T-helper 9 cell (primary cell): ENCODE measurements around the gene NSUN2.
"Not testable (repeated sequence)": the region's sequence is repeated elsewhere in the genome, so short reads cannot be mapped to it uniquely, and the experiment has no call there.

Experiments used
- DNase-seq: peaks from one replicate; pipeline ENCODE4 v3.0.0-alpha.2; 2020
- total RNA-seq, 2 donors: gene quantifications; one replicate each; lab custom pipeline; 2026; lab: John Stamatoyannopoulos, UW

The NSUN2 gene
- 77.0 to 105 reads per million in 2 donors for total RNA-seq

DNA sequence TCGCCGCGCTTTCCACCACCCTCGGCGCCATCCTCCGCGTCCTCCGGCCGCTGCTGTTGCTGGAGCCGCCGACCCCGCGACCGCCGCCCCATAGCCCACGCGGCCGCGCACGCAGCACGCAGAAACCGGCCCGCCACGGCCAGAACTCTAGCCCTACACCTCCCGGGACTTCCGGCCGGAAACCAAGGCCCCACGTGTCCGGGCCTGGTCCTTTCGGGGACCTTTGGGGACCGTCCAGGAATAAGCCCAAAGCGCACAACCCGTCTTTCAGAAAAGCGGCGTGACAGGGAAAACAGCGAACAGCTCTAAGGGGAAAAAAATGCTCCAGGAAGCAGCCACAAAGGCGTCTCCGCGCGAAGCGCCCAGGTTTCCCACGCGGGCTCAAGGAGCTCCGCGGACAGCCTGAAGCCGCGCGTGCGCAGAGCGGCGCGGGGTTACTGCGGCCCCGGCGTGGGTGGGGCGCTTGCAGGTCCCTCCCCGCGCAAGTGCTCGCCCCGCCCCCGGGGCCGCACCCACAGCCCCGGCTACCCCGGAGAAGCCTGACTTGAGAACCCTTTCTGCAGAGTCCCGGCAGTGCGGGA lies at the start of gene NSUN2, which contains the start of gene SRD5A1:
Gene NSUN2, minus strand, starts transcription at position 157 of the 581 bp plus-strand sequence. Its CDS starts 65 bp downstream, at position 92.
Gene SRD5A1, plus strand, starts transcription at position 553 of the 581 bp plus-strand sequence. CDS start 137 bp downstream, outside the sequence.
- peak; percentile 89 for DNase-seq

DNA sequence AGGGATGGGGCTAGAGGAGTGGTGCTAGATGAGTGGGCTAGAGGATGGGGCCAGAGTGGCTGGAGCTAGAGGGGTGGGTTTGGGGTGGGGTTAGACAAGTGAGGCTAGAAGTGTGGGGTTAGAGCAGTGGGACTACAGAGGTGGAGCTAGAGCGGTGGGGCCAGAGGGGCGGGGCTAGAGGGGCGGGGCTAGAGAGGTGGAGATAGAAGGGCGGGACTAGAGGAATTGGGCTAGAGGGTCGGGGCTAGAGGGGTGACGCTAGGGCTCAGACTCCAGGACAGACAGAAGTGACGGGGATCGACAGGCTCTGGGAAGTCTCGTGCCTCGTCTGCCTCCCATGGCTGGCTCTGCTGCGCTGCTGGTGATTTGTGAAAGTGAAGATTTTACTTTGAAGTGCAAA lies 49.4 kb upstream of the NSUN2 start:
- DNase-seq, result no peak

DNA sequence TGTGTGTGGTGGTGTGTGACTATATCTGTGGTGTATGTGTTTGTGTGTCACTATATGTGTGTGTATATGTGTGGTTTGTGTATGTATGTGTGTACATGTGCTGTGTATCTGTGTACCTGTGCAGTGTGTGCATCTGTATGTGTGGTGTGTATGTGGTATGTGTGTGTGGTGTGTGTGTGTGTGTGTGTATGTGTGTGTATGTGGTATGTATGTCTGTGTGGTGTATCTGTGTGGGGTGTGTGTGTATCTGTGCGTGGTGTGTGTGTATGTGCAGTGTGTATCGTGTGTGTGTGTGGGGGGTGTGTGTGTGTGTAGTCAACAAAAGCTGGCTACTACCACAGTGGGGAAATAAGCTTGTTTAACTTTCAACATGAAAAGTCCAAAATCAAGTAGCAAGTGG lies 48.8 kb upstream of the NSUN2 start:
- no peak for DNase-seq

DNA sequence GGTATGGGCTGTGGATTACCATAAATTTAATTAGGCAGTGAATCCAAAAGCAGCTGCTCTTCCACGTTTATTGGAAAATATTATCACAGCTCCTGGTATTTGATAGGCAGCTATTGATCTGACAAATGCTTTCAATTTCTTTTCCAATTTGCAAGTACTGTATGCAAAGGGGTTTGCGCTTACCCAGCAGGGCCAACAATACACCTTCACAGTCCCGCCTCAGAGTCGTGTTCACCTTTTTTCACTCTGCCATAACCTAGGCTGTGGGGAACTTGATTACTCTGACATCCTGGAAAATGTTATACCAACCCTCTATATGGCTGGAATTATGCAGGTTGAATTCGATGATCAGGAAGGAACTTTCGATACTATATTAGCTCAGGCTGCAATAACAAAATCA lies 48.1 kb upstream of the NSUN2 start:
- no peak for DNase-seq

DNA sequence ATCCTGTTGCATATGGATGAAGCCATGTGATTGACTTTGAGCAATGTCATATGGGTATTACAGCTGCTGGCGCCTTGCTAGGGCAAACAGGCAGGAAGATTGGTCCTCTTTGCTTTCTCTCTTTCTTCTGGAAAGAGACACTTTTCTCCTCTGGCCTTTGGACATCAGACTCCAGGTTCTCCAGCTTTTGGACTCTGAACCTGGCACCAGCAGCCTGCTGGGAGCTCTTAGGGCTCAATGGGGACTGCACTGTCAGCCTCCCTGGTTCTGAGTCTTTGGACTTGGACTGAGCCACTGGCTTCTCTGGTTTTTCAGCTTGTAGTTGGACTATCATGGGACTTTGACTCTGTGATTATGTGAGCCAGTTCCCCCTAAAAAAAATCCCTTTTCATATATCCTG lies 45.5 kb upstream of the NSUN2 start:
- DNase-seq, result no peak

DNA sequence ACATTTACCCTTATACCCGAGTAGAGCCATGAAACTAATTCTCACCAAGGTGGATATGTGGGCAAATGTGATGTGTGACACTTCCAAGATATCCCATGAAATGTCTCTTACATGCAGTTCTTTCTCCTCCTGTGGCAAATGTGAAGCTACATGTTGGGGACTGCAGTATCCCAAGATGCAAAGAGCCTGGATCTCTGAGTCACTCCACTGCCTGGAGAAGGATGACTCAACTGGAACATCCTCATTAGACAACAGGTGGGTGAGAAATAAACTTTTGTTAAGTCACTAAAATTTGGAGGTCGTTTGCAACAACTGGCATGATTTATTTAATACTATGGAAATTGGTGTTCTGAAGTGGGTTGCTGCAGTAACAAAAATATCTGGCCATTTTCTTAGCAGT lies 43.9 kb upstream of the NSUN2 start:
- no peak for DNase-seq

DNA sequence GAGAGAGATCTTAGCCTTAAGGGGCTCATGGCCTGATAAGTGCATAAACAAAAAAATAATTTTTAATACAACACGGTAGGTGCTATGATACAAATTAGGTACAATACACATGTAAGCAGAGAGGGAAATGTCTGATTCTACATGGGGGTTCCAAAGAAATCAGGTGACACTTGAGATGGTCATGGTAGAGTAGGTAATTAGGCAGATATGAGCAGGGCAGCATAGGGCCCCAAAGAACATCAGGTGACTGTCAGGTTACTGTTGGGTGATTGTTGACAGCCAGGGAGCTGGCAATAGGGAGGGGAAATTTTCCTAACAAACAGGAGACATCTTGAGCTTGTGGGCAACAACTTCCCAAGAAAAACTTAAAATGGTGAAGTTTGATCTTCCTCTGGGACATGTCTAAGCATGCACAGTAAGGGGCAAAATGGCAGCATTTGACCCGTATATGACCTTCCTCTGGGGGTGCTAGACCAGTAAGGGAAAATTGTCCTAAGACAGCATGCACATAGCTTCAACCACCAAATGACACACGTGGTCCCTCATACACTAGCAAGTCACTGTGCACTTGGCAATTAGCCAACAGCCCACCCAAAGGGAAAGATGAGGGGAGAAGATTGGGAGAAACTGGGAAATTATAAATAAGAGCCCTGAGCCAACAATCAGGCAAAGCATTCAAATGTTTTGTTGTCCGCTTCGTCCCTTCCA lies 43.1 kb upstream of the NSUN2 start:
- DNase-seq, result no peak

DNA sequence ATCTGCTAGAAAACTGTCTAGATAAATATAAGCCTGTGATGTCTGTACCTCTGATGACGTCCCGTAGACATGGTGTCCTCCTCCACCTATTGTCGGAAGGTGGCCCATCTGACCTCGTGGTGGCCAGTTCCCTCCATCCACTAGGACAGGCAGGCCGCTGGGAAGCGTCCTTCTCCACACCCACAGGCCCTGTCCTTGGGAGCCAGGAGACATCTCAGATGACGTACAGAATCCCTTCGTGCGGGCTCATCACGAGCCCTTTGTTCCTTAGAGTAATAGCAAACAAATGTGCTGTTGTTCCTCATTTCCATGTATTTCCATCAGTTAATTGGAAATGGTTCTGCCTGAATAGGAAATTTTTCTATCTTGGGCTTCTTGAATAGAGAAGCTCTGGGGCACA lies 42.0 kb upstream of the NSUN2 start:
- DNase-seq, result no peak

DNA sequence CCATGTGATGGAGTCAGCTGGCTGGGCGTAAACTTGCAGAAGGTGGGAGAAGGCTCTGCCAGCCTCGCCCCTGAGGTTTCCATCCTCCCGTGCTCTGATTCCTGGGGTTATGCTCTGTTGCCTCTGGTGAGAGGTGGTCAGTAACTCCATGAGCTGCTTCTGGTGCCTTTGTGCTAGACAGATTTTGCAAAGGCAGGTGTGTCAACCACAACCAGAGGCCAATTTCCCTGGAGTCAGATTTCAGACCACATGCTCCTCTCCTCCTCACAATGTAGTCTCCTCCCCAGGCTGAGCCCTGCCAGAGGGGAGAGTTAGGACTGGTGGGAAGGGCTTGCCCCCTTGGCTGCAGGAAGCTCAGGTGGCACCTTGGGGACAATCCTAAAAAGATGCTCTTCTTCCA lies 41.6 kb upstream of the NSUN2 start:
- no peak for DNase-seq

DNA sequence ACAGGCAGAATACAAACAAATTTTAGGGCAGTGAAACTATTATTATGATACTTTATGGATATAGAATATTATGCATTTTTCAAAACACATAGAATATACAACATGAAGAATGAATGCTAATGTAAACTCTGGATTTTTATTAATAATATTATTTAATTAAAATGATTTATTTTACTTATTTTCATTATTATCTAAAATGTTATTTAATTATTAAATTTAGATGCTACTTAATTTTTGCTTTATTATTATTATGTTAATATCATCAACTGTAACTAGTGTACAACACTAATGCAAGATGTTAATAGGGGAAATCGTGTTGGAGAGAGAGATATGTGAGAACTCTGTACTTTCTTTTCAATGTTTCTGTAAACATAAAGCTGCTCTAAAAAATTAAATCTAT lies 41.1 kb upstream of the NSUN2 start:
- no peak for DNase-seq

DNA sequence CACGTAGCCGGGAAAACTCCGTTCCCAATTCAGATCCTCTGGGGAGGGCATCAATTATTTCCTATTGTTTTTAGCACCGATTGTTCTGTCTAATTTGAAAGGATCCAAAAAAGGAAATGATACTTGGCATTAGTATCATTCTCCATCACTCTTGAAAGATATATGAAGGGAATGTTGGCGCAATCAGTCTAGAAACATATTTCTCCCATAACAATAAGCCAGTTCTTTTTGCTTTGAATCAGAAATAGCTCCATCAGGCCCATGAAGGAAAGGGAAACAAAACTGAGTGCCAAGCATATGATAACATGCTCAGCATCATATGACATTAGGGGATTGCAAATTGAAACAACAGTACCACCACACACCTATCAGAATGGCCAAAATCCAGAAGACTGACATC lies 40.2 kb upstream of the NSUN2 start:
- no peak for DNase-seq

DNA sequence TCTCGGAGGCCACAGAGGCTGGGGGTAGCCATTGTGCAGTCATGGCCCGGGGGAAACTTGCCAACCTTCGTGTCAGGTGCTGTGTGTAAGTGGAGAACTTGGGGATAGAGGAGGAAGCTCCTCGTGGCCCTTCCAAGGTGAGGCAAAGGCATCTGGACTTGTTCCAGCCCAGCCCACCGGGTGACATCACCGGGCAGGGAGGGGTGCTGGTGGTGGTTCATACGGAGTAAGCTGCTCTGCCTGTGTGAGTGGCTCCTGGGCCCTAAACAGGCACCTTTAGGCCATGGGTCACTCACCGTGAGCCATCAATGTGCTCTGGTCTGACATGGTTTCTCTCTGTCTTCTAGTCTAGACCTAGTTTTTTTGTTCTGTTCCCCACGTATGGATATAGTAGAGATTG lies 35.9 kb upstream of the NSUN2 start:
- not testable (repeated sequence) for DNase-seq

DNA sequence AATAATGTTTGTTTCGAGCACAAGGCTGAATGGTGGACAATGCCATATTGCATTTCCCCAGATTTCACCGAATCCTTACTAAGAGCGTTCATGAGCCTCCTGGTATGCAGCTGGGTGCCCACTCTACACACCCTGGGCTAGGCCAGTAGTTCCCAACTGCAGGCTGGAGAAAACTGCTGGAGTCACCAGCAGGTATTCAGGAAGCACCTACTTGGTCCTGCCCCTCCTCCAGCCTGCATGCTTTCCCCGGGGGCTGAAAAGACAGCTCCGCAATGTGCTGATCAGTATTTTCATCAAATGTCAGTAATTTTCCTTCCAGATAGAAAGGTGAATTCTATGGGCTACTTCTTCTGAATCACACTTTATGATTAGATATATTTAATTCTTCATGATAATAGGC lies 34.8 kb upstream of the NSUN2 start:
- DNase-seq, result no peak

DNA sequence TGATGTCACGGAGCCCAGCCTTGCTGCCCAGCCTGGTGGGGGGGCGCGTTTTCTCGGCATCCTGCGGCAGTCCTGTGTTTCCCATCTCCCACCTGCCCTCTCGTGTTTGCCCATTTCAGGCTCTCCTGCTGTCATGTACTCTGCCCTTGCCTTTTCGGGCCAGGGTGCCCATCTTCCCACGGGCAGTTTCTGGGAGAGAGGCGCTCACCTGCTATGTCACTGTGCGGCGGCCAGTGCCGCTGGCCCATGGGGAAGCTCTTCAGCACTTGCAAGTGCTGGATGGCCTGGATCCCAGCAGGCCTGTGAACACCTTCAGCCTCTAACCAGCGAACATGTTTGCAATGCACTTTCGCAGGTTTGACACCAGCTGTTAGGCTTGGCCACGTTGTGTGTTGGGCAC lies 33.9 kb upstream of the NSUN2 start:
- no peak for DNase-seq

DNA sequence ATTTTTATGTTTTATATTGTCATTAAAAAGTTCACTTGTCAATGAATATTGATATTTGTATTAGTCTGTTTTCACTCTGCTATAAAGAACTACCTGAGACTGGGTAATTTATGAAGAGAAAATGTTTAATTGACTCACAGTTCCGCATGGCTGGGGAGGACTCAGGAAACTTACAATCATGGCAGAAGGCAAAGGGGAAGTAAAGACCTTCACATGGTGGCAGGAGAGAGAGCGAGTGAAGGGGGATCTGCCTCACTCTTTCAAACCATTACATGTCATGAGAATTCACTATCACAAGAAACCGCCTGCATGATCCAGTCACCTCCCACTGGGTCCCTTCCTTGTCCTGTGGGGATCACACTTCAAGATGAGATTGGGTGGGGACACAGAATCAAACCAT lies 27.8 kb upstream of the NSUN2 start:
- no peak for DNase-seq

DNA sequence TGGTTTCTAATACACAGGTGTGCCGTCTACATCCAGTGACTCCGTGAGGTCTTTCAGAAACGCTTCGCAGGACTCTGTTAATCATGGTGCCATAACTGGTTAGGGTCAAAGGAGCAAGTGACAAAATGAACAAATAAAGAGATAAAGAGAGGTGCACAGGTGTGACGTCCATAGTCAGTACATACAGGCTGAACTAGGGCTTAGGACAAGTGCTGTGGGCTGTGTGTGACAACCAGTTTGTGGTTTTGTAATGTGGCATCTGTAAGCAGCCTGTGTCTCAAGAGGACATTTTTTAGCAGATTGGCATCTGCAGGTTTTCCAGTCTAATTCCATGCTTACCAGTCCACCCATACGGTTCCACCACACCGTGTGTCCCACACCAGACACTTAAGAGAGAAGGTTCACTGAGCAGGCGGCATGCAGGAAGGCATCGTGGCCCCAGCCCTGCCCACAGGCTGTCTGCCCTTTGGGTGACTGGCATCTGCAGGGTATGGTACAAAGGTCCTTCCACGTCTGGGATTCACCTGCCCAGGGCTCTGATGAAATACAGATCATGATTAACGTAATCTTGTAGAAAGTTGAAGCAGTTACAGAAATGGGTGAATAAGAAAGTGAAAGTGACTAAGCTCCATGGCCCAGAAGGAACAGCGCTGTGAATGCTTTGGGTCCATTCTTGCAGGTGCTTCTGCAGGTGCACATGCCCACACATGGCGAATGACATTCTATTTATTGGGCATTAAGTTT lies 27.3 kb upstream of the NSUN2 start:
- DNase-seq, result no peak

DNA sequence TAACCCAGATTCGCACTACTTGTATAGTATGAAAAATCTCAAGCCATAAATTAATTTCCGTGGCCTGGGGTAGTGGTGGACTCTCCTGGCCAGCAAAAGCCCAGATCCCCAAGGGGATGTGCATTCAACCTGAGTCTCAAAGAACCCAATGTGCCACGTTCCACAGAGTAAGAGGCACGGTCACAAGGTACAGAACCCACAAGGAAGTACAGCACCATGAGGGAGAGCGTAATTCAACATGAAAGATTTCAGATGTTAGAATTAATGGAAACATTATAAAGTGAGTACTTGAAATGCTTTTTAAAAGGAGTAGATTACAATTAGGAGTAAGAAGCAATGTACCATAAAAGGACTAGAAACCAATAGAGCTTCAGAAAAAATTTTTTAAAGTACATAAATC lies 23.8 kb upstream of the NSUN2 start:
- no peak for DNase-seq

DNA sequence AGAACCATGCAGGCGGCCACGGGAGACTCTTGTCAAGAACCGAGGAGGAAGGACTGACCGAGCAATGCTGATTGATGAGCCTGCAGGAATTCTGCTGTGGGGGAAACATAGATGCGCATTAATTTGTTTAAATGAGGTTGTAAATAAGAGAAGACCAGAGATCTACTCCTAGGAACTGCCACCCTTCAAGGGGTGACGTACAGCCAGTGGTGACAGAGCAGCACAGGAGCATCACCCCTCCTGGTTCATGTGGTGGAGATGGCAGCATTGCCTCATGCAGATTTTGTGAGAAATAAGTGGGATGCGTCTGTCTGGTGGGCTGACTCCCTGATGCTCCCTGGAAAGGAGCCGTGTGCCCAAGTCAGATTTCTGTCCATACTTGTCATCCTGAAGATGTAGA lies 22.6 kb upstream of the NSUN2 start:
- DNase-seq, result no peak

DNA sequence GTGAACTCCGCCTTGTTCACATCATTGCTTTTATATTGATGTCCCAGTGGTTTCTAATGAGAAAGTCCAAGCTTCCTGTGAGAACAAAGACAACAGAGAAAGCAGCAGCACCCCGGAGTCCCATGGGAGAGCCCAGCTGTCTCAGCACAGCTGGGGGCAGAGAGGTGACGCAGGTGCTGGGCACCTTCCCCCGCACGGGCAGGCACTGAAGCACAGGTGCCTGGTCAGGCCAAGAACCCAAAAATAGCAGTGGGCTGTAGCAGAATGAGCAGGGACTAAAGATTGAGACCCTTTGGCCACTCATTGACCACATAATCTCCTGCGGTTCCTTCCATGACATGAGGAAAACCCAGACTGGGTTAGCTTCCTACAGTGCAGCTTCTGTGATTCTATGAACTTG lies 19.2 kb upstream of the NSUN2 start:
- no peak for DNase-seq

DNA sequence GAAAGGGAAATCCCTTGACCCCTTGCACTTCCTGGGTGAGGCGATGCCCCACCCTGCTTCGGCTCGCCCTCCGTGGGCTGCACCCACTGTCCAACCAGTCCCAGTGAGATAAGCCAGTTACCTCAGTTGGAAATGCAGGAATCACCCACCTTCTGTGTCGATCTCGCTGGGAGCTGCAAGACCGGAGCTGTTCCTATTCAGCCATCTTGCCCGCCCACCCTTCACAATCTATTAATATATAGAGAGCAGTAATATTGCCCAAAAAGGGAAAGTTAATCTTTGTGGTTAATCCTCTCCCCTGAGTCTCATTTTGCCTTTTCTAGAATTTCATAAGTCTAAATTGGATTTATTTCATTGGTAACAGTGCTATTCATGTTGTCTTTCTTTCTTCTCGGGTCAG lies 16.8 kb upstream of the NSUN2 start:
- no peak for DNase-seq

DNA sequence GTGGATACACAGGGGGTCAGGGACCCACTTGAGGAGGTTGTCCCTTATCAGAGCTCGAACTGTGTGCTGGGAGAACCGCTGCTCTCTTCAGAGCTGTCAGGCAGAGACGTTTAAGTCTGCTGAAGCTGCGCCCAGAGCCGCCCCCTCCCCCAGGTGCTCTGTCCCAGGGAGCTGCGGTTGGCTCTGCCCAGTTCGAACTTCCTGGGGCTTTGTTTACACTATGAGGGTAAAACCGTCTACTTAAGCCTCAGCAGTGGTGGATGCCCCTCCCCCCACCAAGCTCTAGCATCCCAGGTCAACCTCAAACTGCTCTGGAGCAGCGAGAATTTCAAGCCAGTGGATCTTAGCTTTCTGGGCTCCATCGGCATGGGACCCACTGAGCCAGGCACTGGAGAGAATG lies 16.3 kb upstream of the NSUN2 start:
- DNase-seq, result no peak

DNA sequence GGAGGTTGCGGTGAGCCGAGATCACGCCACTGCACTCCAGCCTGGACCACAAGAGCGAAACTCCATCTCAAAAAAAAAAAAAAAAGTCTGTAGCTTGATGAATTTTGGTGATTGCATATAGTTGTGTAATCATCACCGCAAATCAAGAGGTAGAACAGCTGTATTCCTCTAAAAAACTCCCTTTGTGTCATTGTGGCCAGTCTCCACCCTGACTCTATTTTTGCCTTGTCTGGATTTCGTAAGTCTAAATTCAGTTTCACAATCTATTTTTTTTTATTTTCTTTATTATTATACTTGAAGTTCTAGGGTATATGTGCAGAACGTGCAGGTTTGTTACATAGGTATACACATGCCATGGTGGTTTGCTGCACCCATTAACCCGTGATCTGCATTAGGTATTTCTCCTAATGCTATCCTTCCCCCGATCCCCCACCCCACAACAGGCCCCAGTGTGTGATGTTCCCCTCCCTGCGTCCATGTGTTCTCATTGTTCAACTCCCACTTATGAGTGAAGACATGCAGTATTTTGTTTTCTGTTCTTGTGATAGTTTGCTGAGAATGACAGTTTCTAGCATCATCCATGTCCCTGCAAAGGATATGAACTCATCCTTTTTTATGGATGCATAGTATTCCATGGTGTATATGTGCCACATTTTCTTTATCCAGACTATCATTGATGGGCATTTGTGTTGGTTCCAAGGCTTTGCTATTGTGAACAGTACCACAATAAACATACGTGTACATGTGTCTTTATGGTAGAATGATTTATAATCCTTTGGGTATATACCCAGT lies 12.9 kb upstream of the NSUN2 start:
- not testable (repeated sequence) for DNase-seq

DNA sequence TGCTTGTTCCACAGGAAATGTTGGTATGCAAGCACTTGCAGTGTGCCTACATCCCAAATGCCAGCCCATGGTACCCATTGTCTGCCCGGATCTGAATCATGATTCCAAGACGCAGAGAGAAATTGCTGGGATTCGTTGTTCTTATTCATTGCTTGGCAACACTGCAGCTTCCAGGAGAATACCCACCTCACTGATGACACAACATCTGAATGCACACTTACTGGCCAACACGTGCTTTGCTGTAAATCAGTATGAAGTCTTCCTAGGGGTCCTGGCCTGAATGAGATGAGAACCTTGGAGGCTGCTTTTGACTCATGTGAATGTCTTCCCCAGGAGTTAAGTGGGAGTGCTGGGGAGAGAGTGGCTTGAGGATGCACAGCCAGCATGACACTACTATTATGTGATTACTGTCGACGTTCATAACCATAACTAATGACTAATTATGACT lies 12.0 kb upstream of the NSUN2 start:
- no peak for DNase-seq
